Activated CD8-positive, alpha-beta T cell treated with anti-CD3 and anti-CD28 coated beads for 36 hours (primary cell): ENCODE data around the gene PTPN4. TPM values are rescaled to one million over a fixed set of nuclear protein-coding genes. Genes with fewer than 3 reads are reported as not detected.

Experiments
- ATAC-seq: fragments of 200-7000 bp; cut with Tn5 transposase; one replicate; pipeline ENCODE4 v1.10.0; 2021; ENCODE audit warnings: mild to moderate bottlenecking, moderate library complexity
- CTCF ChIA-PET: fragments of 350-600 bp; sonication (Branson Sonifier 250); formaldehyde crosslinking; loops from one replicate; lab custom pipeline; 2021; ENCODE audit warnings: antibody characterized with exemption; lab: Charles Lee
- POLR2A ChIA-PET: fragments of 350-600 bp; sonication (Branson Sonifier 250); formaldehyde crosslinking; loops from one replicate; lab custom pipeline; 2021; ENCODE audit warnings: antibody characterized with exemption; lab: Charles Lee
- DNase-seq: peaks from one replicate; pipeline ENCODE4 v3.0.0-alpha.2; 2020
- H3K27ac Mint-ChIP-seq: one replicate; pipeline ENCODE4 v1.8.0; 2021; ENCODE audit warnings: mild to moderate bottlenecking, mixed read lengths
- H3K27me3 Mint-ChIP-seq: one replicate; pipeline ENCODE4 v1.8.0; 2021; ENCODE audit warnings: mixed read lengths
- H3K36me3 Mint-ChIP-seq: one replicate; pipeline ENCODE4 v1.8.0; 2021; ENCODE audit warnings: low read depth, mixed read lengths
- H3K4me1 Mint-ChIP-seq: one replicate; pipeline ENCODE4 v1.8.0; 2021; ENCODE audit warnings: low read depth, mixed read lengths
- H3K4me3 Mint-ChIP-seq: one replicate; pipeline ENCODE4 v1.8.0; 2021; ENCODE audit warnings: mild to moderate bottlenecking, moderate library complexity, mixed read lengths
- H3K9me3 Mint-ChIP-seq: one replicate; pipeline ENCODE4 v1.8.0; 2021; ENCODE audit warnings: mixed read lengths
- intact Hi-C: fragments of 100-400 bp; cut with micrococcal nuclease; formaldehyde crosslinking; loops from one replicate; pipeline ENCODE4 v1.10.0; 2022
- total RNA-seq, 2 experiments: library from RNA; stranded (reverse); gene quantifications; one replicate each; pipeline ENCODE4 v1.2.3, GENCODE V29; 2021
- TF ChIP-seq, protein P1 (sequence below): fragments of 200-600 bp; IDR thresholded peaks from one replicate; pipeline ENCODE4 v1.8.0; 2022; ENCODE audit warnings: antibody characterized with exemption, mild to moderate bottlenecking

The PTPN4 gene
- total RNA-seq, 2 experiments from 2014 or later, result 34.4 to 40.2 TPM

DNA sequence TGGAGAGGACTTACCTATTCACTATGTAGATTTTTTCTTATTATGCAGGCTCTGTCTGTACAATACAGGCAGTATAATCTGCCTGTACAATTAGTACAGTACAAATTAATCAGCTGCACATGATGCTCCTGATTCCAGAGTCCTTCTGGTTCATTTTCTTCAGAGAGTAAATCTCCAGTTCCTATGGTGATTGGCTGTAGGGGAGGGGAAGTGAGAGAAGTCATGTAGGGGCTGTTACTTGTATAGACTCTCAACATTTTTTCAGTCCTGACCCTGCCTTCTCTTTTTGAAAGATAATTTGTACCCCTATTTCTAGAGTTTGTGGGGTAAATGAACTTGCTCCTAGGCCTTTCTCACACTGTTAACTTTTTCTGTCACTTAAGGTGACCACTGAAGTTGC, 54.5 kb downstream of the PTPN4 start:
- H3K9me3 Mint-ChIP-seq, result peaks cover 17% of the 10 kb centered on the region
- POLR2A ChIA-PET, result no interaction called here
- no peak for ATAC-seq
- CTCF ChIA-PET, result no interaction called here
- no peak for DNase-seq
- H3K4me1 Mint-ChIP-seq, result peaks cover 15% of the 10 kb centered on the region
- no peaks in the 10 kb centered on the region for H3K27me3 Mint-ChIP-seq
- TF ChIP-seq, protein P1, sequence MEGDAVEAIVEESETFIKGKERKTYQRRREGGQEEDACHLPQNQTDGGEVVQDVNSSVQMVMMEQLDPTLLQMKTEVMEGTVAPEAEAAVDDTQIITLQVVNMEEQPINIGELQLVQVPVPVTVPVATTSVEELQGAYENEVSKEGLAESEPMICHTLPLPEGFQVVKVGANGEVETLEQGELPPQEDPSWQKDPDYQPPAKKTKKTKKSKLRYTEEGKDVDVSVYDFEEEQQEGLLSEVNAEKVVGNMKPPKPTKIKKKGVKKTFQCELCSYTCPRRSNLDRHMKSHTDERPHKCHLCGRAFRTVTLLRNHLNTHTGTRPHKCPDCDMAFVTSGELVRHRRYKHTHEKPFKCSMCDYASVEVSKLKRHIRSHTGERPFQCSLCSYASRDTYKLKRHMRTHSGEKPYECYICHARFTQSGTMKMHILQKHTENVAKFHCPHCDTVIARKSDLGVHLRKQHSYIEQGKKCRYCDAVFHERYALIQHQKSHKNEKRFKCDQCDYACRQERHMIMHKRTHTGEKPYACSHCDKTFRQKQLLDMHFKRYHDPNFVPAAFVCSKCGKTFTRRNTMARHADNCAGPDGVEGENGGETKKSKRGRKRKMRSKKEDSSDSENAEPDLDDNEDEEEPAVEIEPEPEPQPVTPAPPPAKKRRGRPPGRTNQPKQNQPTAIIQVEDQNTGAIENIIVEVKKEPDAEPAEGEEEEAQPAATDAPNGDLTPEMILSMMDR, result no peak
- H3K27ac Mint-ChIP-seq, result no peak overlapping the region
- intact Hi-C loops, result no loop called here
- H3K4me3 Mint-ChIP-seq, result no peak overlapping the region
- peaks cover 38% of the 10 kb centered on the region for H3K36me3 Mint-ChIP-seq

DNA sequence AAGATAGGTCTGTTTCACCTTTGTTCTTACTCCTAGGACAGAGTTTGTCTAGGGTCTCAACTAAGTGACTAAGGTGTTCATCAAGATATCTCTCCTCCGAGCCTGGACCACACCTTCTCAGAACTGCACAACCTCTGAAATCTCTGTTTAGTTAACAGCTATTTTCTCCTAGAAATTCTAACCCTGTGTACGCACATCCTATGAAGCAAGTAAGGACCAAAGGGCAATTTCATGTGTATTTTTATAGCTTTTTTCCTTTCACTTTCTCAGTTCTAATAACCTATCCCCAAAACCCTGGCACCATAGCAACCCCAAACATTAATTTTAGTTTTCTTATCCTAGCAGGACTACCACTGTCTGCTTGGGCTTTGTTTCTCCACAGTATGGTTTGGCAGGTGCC, 59.1 kb downstream of the PTPN4 start:
- ATAC-seq, result no peak
- POLR2A ChIA-PET, result interaction anchor here (0.8 to 1.5 kb wide), 3 partner anchors 19 to 358 kb away, joined by 3 read pairs; no protein-coding TSS in a partner anchor

DNA sequence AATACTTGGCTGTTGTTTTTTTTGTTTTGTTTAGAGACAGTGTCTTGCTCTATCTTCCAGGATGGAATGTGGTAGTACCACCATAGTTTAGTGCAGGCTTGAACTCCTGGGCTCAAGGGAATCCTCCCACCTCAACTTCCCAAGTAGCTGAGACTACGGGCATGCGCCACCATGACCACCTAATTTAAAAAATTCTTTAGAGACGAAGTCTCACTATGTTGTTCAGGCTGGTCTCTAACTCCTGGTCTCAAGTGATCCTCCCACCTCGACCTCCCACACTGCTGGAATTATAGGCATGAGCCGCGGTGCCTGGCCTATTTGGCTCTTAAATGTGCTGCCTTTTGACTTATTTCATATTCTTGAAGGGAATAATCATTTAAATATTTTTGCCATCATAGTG, 60.1 kb downstream of the PTPN4 start:
- ATAC-seq (no peak), DNase-seq (no peak)
- ChIA-PET POLR2A (interaction anchor here (1.0 kb wide), 1 partner anchor 22 kb away, joined by 3 read pairs; no protein-coding TSS in a partner anchor), CTCF (interaction anchor here (0.9 to 2.9 kb wide), 3 partner anchors 117 to 355 kb away, joined by 5 to 9 read pairs (median 6); no protein-coding TSS in a partner anchor)
- H3K4me1 Mint-ChIP-seq, result peaks cover 41% of the 10 kb centered on the region
- intact Hi-C loops, result no loop called here
- no peak overlapping the region for H3K27ac Mint-ChIP-seq
- H3K27me3 Mint-ChIP-seq, result no peaks in the 10 kb centered on the region
- TF ChIP-seq, protein P1, result no peak
- H3K36me3 Mint-ChIP-seq, result peaks cover 33% of the 10 kb centered on the region
- no peak overlapping the region for H3K4me3 Mint-ChIP-seq
- peaks cover 17% of the 10 kb centered on the region for H3K9me3 Mint-ChIP-seq

More for the DNA sequence above, 59.1 kb downstream of the PTPN4 start:
- Mint-ChIP-seq H3K4me3 (no peak overlapping the region), H3K27ac (no peak overlapping the region), H3K36me3 (peaks cover 33% of the 10 kb centered on the region), H3K4me1 (peaks cover 38% of the 10 kb centered on the region), H3K27me3 (no peaks in the 10 kb centered on the region), H3K9me3 (peaks cover 17% of the 10 kb centered on the region)
- CTCF ChIA-PET, result interaction anchor here (0.9 to 2.9 kb wide), 5 partner anchors 7 to 116 kb away, joined by 3 to 9 read pairs (median 3); partner anchors contain the start of gene PTPN4
- DNase-seq, result no peak
- TF ChIP-seq, protein P1, result no peak
- intact Hi-C loops, result no loop called here

DNA sequence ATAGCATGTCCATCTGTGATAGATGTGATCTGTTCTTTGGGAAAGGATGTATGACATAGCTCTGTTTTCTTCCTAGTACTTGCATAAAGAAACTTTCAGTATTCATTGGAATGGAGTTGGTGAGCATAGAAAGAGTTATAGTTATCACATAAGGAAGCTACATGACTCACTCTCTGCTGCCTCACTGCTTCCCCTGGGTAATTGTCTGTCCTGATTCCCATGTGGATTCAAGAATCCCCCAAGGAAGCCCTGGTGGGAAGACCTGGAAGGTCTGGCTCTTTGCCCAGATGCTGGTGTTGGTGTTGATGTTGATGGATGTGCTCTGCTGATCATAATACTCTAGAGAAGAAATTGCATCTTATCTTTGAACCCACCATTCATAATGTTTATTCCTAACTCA, 60.6 kb downstream of the PTPN4 start:
- intact Hi-C loops, result no loop called here
- DNase-seq (no peak), ATAC-seq (no peak)
- Mint-ChIP-seq H3K9me3 (peaks cover 17% of the 10 kb centered on the region), H3K27me3 (no peaks in the 10 kb centered on the region), H3K4me3 (no peak overlapping the region), H3K36me3 (peaks cover 33% of the 10 kb centered on the region), H3K4me1 (peaks cover 39% of the 10 kb centered on the region), H3K27ac (no peak overlapping the region)
- ChIA-PET POLR2A (interaction anchor here (1.0 kb wide), 1 partner anchor 23 kb away, joined by 3 read pairs; no protein-coding TSS in a partner anchor), CTCF (interaction anchor here (0.8 to 2.9 kb wide), 4 partner anchors 66 to 355 kb away, joined by 4 to 9 read pairs (median 6); no protein-coding TSS in a partner anchor)
- TF ChIP-seq, protein P1, result no peak

DNA sequence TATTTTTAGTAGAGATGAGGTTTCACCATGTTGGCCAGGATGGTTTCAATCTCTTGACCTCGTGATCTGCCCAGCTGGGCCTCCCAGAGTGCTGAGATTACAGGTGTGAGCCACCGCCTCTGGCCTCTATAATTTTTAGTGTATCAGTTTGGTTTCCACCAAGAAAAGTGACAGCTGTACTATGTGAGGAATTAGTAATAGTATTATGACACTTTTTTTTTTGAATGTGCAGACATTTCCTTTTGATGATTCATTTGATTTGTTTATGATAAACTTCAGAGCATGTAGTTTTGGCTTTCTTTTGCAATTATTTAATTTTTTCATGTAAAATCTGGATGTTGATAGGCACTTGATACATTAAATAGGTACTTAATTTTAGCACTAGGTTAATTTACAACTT, 61.5 kb downstream of the PTPN4 start:
- peaks cover 17% of the 10 kb centered on the region for H3K9me3 Mint-ChIP-seq
- peaks cover 31% of the 10 kb centered on the region for H3K36me3 Mint-ChIP-seq
- H3K27ac Mint-ChIP-seq, result peak overlapping the region; percentile 31
- ATAC-seq, result peak; percentile 79
- peak; percentile 54 for DNase-seq
- H3K27me3 Mint-ChIP-seq, result no peaks in the 10 kb centered on the region
- TF ChIP-seq, protein P1, result no peak
- intact Hi-C loops, result no loop called here
- POLR2A ChIA-PET, result no interaction called here
- peaks cover 45% of the 10 kb centered on the region for H3K4me1 Mint-ChIP-seq
- H3K4me3 Mint-ChIP-seq, result no peak overlapping the region
- CTCF ChIA-PET, result interaction anchor here (0.8 to 3.0 kb wide), 4 partner anchors 14 to 118 kb away, joined by 4 to 43 read pairs (median 4); no protein-coding TSS in a partner anchor
